ENCODE measurements around the gene CTSF. TPM values are rescaled to one million over a fixed set of nuclear protein-coding genes. Genes with fewer than 3 reads are reported as not detected.
A peak's percentile ranks its signal among the peaks of the same experiment; 100 is the strongest.

CTSF gene
- total RNA-seq (1 to 10 TPM; 5.6 to 6.0 TPM), polyA plus RNA-seq (20.6 TPM)

DNA sequence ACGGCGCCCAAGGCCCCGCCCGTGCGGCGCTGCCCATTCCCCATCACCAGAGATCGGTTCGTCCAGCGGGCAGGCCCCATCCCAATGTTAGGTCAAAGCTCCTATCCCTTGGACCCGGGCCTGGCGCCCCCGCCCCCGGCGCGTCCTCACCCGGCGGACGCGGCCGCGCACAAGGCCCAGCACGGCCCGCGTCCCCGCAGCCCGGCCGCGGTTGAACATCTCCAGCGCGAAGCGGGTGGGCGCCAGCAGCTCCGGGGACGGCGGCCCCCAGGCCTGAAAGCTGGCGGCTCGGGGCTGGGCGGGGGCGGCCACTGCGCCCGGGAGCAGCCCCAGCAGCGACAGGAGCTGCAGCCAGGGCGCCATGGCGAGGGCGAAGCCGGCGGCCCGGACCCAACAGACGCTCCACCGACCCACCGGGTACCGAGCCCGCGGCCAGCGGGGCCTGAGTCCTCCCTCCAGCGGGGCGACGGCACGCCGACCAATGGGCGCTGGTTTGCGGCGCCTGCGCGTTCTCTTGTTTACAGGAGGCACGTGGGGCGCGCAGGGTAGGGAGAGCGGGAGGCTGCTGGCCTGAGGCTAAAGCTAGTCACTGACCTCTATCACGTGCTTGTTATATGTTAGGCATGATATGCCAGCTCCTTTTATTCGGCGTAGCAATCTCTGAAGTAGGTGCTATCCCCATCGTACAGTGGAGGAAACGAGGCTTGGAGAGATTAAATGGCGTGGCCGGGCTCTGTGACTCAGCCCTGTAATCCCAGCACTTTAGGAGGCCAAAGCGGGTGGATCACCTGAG lies at the start of gene CTSF:
Gene CTSF, minus strand, starts transcription at position 483 of the 793 bp plus-strand sequence. Its CDS starts 120 bp downstream, at position 363.
- Histone ChIP-seq H3K4me1 (ENCODE audit: insufficient read depth, low read length) (peaks cover 9% of the 10 kb centered on the region), H3K4me3 (ENCODE audit: low read length) (peak within 1 kb of the TSS; percentile 41), H3K9me3 (ENCODE audit: low read length) (no peaks in the 10 kb centered on the region), H3K27ac (ENCODE audit: low read depth, low read length) (no peak within 1 kb of the TSS), H3K27me3 (ENCODE audit: insufficient read depth, low read length, poor library complexity, severe bottlenecking) (no peaks in the 10 kb centered on the region), H3K36me3 (ENCODE audit: insufficient read depth, low read length) (no peaks in the 10 kb centered on the region)
- Mint-ChIP-seq H3K4me3 (peak within 1 kb of the TSS; percentile 45 to 83 (median 82)), H3K4me1 (peaks cover 4 to 15% (median 10%) of the 10 kb centered on the region in 3 donors), H3K27me3 (peaks cover 5 to 11% of the 10 kb centered on the region in 2 donors), H3K9me3 (no peaks in the 10 kb centered on the region), H3K36me3 (peaks cover 0 to 5% (median 0%) of the 10 kb centered on the region in 3 donors), H3K27ac (peak within 1 kb of the TSS in 4 of 8 donors; percentile 54 to 90 (median 88))
- ChIA-PET POLR2A (interaction anchor here (0.7 to 2.5 kb wide), 7 partner anchors 22 to 158 kb away, joined by 3 to 12 read pairs (median 4); partner anchors contain the start of genes ACTN3, PELI3, RBM14 and RBM4B), CTCF (interaction anchor here (0.9 to 3.8 kb wide), 7 partner anchors 10 to 129 kb away, joined by 3 to 14 read pairs (median 5); partner anchors contain the start of genes ACTN3, CCDC87, CCS and RBM4B)
- peak; percentile 46 to 81 (median 73) for DNase-seq

DNA sequence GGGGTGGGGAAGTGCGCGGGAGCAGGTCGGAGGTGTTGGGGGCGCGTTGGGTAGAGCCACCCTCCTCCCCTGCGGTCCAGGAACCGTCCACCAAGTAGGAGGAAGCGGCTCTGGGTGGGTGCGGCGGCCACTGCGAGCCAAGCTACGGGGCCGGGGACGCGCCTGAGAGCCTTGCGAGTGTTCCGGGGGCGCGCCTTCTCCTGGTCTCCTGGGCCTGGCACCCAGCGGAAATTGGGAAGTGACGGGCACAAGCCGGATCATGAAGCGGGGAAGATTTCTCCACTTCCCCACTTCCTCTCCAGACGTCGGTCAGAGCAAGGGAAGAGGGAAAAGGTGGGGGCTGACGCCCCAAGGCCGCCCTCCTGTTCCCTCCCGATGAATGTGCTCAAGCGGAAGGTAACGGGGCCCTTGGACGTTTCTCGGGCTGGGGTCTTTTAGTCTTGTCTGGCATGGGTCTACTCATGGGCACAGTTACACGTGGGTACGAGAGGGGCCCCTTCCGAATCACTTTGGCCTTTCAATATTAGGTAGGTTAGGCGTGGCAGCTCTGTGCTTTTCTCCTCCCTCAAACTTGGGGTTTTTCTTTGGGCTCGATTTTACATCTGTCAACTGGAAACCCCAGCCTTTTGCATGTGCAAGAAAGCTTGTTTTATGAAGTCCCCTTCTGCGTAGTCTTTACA lies 48.9 kb upstream of the CTSF start:
- DNase-seq = no peak
- no peaks in the 10 kb centered on the region for H3K27me3 ChIP-seq (ENCODE audit: insufficient read depth, low read length, poor library complexity, severe bottlenecking)
- peaks cover 0 to 4% of the 10 kb centered on the region in 2 donors for H3K27me3 Mint-ChIP-seq
- no peaks in the 10 kb centered on the region for H3K9me3 ChIP-seq (ENCODE audit: low read length)
- H3K36me3 ChIP-seq (ENCODE audit: insufficient read depth, low read length) = peaks cover 12% of the 10 kb centered on the region
- H3K4me1 ChIP-seq (ENCODE audit: insufficient read depth, low read length) = peaks cover 49% of the 10 kb centered on the region
- CTCF ChIA-PET = interaction anchor here (0.6 to 2.6 kb wide), 11 partner anchors 8 to 499 kb away, joined by 3 to 20 read pairs (median 4); partner anchors contain the start of genes DPP3, RBM4, RBM4B and RCE1
- H3K27ac ChIP-seq (ENCODE audit: low read depth, low read length) = peak overlapping the region; percentile 100
- peak overlapping the region; percentile 97 to 99 (median 98) for H3K4me3 Mint-ChIP-seq
- POLR2A ChIA-PET = interaction anchor here (0.6 to 4.6 kb wide), 17 partner anchors 8 to 346 kb away, joined by 3 to 153 read pairs (median 4); partner anchors contain the start of genes ACTN3, BBS1, CCDC87 and CCS
- H3K4me1 Mint-ChIP-seq = peaks cover 51 to 68% (median 54%) of the 10 kb centered on the region in 3 donors
- H3K4me3 ChIP-seq (ENCODE audit: low read length) = peak overlapping the region; percentile 99
- no peaks in the 10 kb centered on the region for H3K9me3 Mint-ChIP-seq
- peak overlapping the region; percentile 97 to 100 (median 99) for H3K27ac Mint-ChIP-seq
- H3K36me3 Mint-ChIP-seq = peaks cover 0 to 49% (median 7%) of the 10 kb centered on the region in 3 donors

DNA sequence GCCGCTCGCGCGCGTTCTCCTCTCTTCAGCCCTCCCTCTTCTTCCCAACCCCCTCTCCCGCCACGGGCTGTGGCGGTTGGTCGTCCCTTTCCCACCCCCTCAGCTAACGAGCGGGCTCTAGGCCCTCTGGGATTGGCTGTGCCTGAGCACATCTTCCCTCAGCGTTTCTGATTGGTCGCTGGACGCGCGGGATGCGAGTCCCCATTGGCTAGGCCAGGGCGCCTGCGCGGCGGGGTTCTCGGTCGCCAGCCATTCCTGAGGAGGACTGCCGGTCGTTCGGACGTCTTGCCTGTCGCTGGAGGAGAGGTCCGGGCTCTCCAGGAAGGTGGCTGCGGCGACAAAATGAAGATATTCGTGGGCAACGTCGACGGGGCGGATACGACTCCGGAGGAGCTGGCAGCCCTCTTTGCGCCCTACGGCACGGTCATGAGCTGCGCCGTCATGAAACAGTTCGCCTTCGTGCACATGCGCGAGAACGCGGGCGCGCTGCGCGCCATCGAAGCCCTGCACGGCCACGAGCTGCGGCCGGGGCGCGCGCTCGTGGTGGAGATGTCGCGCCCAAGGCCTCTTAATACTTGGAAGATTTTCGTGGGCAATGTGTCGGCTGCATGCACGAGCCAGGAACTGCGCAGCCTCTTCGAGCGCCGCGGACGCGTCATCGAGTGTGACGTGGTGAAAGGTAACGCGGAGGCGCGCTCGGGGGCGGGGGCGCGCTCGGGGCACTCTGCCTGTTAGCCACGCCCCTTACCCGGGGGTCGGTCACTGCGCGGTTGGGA lies 48.2 kb upstream of the CTSF start, which contains the start of gene RBM14:
Gene RBM14, plus strand, starts transcription at position 252 of the 776 bp plus-strand sequence. Its CDS starts 91 bp downstream, at position 343.
- no peaks in the 10 kb centered on the region for H3K27me3 ChIP-seq (ENCODE audit: insufficient read depth, low read length, poor library complexity, severe bottlenecking)
- Mint-ChIP-seq H3K4me1 (peaks cover 44 to 61% (median 47%) of the 10 kb centered on the region in 3 donors), H3K27ac (peak within 1 kb of the TSS; percentile 97 to 100 (median 99)), H3K4me3 (peak within 1 kb of the TSS; percentile 97 to 99 (median 98)), H3K27me3 (peaks cover 0 to 4% of the 10 kb centered on the region in 2 donors), H3K36me3 (peaks cover 0 to 45% (median 7%) of the 10 kb centered on the region in 3 donors), H3K9me3 (no peaks in the 10 kb centered on the region)
- ChIA-PET POLR2A (interaction anchor here (0.5 to 4.6 kb wide), 18 partner anchors 9 to 345 kb away, joined by 3 to 153 read pairs (median 4); partner anchors contain the start of genes ACTN3, BBS1, CCDC87 and CCS), CTCF (interaction anchor here (0.6 to 2.6 kb wide), 8 partner anchors 8 to 227 kb away, joined by 3 to 20 read pairs (median 4); partner anchors contain the start of genes RBM4, RBM4B and RCE1)
- peak within 1 kb of the TSS; percentile 99 for H3K4me3 ChIP-seq (ENCODE audit: low read length)
- H3K27ac ChIP-seq (ENCODE audit: low read depth, low read length) = peak within 1 kb of the TSS; percentile 100
- peaks cover 9% of the 10 kb centered on the region for H3K36me3 ChIP-seq (ENCODE audit: insufficient read depth, low read length)
- peaks cover 41% of the 10 kb centered on the region for H3K4me1 ChIP-seq (ENCODE audit: insufficient read depth, low read length)
- peak; percentile 97 to 99 (median 98) for DNase-seq
- H3K9me3 ChIP-seq (ENCODE audit: low read length) = no peaks in the 10 kb centered on the region

GRCh38 chr11:66614073-66614472 lies 45.7 kb upstream of the CTSF start:
- Histone ChIP-seq H3K4me1 (ENCODE audit: insufficient read depth, low read length) (peaks cover 23% of the 10 kb centered on the region), H3K27ac (ENCODE audit: low read depth, low read length) (no peak overlapping the region), H3K36me3 (ENCODE audit: insufficient read depth, low read length) (peaks cover 5% of the 10 kb centered on the region), H3K27me3 (ENCODE audit: insufficient read depth, low read length, poor library complexity, severe bottlenecking) (no peaks in the 10 kb centered on the region), H3K4me3 (ENCODE audit: low read length) (no peak overlapping the region), H3K9me3 (ENCODE audit: low read length) (no peaks in the 10 kb centered on the region)
- H3K9me3 Mint-ChIP-seq = no peaks in the 10 kb centered on the region
- H3K27me3 Mint-ChIP-seq = peaks cover 0 to 4% of the 10 kb centered on the region in 2 donors
- CTCF ChIA-PET = interaction anchor here (0.9 to 2.3 kb wide), 2 partner anchors 17 to 24 kb away, joined by 4 to 7 read pairs; partner anchors contain the start of gene RBM4
- H3K4me3 Mint-ChIP-seq = no peak overlapping the region
- no peak overlapping the region for H3K27ac Mint-ChIP-seq
- POLR2A ChIA-PET = interaction anchor here (0.7 to 1.3 kb wide), 2 partner anchors 30 to 338 kb away, joined by 3 to 7 read pairs; no protein-coding TSS in a partner anchor
- DNase-seq = no peak
- peaks cover 0 to 29% (median 7%) of the 10 kb centered on the region in 3 donors for H3K36me3 Mint-ChIP-seq
- H3K4me1 Mint-ChIP-seq = peaks cover 32 to 49% (median 39%) of the 10 kb centered on the region in 3 donors

GRCh38 chr11:66612458-66612857 lies 44.1 kb upstream of the CTSF start:
- POLR2A ChIA-PET = no interaction called here

DNA sequence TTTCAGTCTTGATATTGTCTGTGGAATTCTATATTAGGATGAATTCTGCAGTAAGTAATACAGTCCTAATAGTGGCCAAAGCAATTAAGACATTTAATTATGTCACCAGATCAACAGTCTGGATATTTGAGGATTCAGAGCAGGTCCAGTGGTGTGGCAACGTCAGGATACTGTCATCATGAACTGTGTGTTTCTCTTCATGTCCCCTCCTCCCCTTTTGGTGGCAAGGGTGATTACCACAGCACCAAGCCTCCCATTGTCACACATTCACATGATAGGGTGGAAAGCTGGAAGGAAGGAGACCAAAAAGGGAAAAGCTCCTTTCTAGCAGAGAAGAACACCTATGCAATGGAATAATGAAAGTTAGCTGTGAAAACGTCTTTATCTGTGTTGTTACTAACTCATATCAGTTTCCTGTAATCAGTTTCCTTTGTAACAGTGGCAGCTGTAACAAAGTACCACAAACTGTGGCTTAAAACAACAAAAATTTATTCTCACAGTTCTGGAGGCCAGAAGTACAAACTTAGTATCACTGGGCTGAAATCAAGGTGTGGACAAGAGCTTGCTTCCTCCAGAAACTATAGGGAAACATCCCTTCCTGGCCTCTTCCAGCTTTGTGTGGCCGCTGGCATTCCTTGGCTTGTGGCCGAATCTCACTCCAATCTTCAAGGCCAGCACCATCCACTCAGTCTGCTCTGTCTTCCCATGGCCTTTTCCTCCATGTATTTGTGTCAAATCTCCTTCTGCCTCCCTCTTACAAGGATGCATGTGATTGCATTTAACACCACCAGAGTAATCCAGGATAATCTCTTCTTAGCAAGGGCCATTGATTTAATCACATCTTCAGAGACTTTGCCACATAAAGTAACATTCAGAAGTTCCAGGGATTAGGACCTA lies 41.6 kb upstream of the CTSF start:
- peaks cover 0 to 18% (median 3%) of the 10 kb centered on the region in 3 donors for H3K36me3 Mint-ChIP-seq
- Histone ChIP-seq H3K4me1 (ENCODE audit: insufficient read depth, low read length) (no peaks in the 10 kb centered on the region), H3K27me3 (ENCODE audit: insufficient read depth, low read length, poor library complexity, severe bottlenecking) (no peaks in the 10 kb centered on the region), H3K9me3 (ENCODE audit: low read length) (no peaks in the 10 kb centered on the region), H3K27ac (ENCODE audit: low read depth, low read length) (no peak overlapping the region), H3K4me3 (ENCODE audit: low read length) (no peak overlapping the region), H3K36me3 (ENCODE audit: insufficient read depth, low read length) (peaks cover 5% of the 10 kb centered on the region)
- peak overlapping the region; percentile 9 to 83 (median 60) for H3K27ac Mint-ChIP-seq
- ChIA-PET POLR2A (no interaction called here), CTCF (interaction anchor here (0.8 kb wide), 1 partner anchor 15 kb away, joined by 3 read pairs; no protein-coding TSS in a partner anchor)
- H3K4me3 Mint-ChIP-seq = no peak overlapping the region
- no peaks in the 10 kb centered on the region for H3K9me3 Mint-ChIP-seq
- no peak for DNase-seq
- H3K27me3 Mint-ChIP-seq = no peaks in the 10 kb centered on the region
- H3K4me1 Mint-ChIP-seq = peaks cover 6 to 14% (median 12%) of the 10 kb centered on the region in 3 donors

More at GRCh38 chr11:66612458-66612857, 44.1 kb upstream of the CTSF start:
- H3K4me1 Mint-ChIP-seq = peaks cover 16 to 33% (median 23%) of the 10 kb centered on the region in 3 donors
- peaks cover 0 to 13% (median 0%) of the 10 kb centered on the region in 3 donors for H3K36me3 Mint-ChIP-seq
- peak overlapping the region in 1 of 8 donors; percentile 23 for H3K27ac Mint-ChIP-seq
- Histone ChIP-seq H3K4me1 (ENCODE audit: insufficient read depth, low read length) (peaks cover 8% of the 10 kb centered on the region), H3K27ac (ENCODE audit: low read depth, low read length) (no peak overlapping the region), H3K4me3 (ENCODE audit: low read length) (no peak overlapping the region), H3K36me3 (ENCODE audit: insufficient read depth, low read length) (no peaks in the 10 kb centered on the region), H3K9me3 (ENCODE audit: low read length) (no peaks in the 10 kb centered on the region), H3K27me3 (ENCODE audit: insufficient read depth, low read length, poor library complexity, severe bottlenecking) (no peaks in the 10 kb centered on the region)
- peaks cover 0 to 4% of the 10 kb centered on the region in 2 donors for H3K27me3 Mint-ChIP-seq
- CTCF ChIA-PET = interaction anchor here (1.4 to 2.3 kb wide), 2 partner anchors 26 to 33 kb away, joined by 4 to 7 read pairs; partner anchors contain the start of gene RBM4
- H3K4me3 Mint-ChIP-seq = no peak overlapping the region
- H3K9me3 Mint-ChIP-seq = no peaks in the 10 kb centered on the region
- DNase-seq = no peak

All from CD8-positive, alpha-beta memory T cell (primary cell).